Fibroblast of the aortic adventitia (primary cell): ENCODE data around the gene ASMTL. TPM values are rescaled to one million over a fixed set of nuclear protein-coding genes. Genes with fewer than 3 reads are reported as not detected.
"Not testable (repeated sequence)": the region's sequence is repeated elsewhere in the genome, so short reads cannot be mapped to it uniquely, and the experiment has no call there.

Experiments
- DNase-seq: peaks from one replicate; pipeline ENCODE4 v3.0.0-alpha.2; 2010; ENCODE audit warnings: low read depth
- H3K4me3 ChIP-seq: 2 replicates; pipeline ENCODE4 v1.5.1; 2011; ENCODE audit warnings: low read depth, mild to moderate bottlenecking, control low read depth, low read length, moderate library complexity
- total RNA-seq: library from RNA; depleted of rRNA; stranded (reverse); fragments of >200 nt; gene quantifications from 2 replicates; pipeline ENCODE4 v1.2.3, GENCODE V29; 2012; ENCODE audit warnings: low replicate concordance
- TF ChIP-seq, protein P1 (sequence below): IDR thresholded peaks from 2 replicates; pipeline ENCODE4 v1.5.1; 2011; ENCODE audit warnings: mild to moderate bottlenecking, low read length, control low read depth, inconsistent platforms; ENCODE audit not compliant: insufficient read depth

ASMTL gene
- total RNA-seq, 1 donor: 17.6 TPM

DNA sequence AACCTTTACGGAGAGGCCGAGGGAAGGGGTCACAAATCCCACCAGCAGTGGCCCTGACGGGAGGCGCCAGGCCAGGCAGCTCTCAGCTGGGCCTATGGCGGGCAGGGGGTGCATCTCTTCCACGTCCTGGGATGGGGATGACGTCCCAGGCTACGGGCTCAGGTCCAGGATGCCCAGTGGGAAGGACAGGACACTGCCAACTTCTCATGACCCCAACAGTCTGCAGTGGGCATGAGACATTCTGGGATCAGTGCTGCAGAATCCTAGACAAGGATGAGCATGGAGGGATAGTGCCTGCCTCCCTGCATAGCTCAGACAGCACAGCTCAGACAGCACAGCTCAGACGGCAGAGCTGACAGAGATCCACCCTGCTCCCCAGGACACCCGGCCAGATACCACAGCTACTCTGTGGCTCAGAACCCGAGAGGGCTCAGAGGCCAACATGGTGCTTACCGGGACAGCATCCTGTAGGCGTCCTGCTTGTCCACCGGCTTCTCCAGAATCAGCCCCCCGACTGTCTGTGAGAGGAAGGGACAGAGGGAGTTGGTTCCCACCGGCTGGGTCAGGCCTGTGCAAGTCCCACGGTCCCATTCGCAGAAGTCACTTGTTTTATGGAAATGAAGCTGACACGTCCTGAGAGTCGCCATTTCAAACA, 17.3 kb downstream of the ASMTL start:
- H3K4me3 ChIP-seq: no peak overlapping the region
- no peak for DNase-seq
- TF ChIP-seq, protein P1, sequence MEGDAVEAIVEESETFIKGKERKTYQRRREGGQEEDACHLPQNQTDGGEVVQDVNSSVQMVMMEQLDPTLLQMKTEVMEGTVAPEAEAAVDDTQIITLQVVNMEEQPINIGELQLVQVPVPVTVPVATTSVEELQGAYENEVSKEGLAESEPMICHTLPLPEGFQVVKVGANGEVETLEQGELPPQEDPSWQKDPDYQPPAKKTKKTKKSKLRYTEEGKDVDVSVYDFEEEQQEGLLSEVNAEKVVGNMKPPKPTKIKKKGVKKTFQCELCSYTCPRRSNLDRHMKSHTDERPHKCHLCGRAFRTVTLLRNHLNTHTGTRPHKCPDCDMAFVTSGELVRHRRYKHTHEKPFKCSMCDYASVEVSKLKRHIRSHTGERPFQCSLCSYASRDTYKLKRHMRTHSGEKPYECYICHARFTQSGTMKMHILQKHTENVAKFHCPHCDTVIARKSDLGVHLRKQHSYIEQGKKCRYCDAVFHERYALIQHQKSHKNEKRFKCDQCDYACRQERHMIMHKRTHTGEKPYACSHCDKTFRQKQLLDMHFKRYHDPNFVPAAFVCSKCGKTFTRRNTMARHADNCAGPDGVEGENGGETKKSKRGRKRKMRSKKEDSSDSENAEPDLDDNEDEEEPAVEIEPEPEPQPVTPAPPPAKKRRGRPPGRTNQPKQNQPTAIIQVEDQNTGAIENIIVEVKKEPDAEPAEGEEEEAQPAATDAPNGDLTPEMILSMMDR: no peak

DNA sequence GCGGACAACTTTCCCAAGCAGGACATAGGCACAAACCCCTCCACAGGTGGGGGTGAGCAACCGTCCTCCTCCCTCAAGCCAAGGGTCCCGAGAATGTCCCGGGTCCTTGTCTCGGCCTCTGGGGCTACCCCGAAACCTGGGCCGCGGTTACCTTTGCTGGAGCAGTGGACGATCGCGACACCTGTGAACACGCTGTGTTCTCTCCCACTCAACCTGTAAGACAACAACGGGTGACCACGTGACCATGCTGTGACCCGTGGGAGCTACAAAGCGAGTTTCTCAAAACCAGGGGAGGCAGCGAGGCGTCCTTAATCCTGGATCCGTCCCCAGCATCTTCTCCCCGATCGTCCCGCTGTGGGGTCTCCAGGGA, 17.9 kb downstream of the ASMTL start:
- no peak overlapping the region for H3K4me3 ChIP-seq
- DNase-seq: no peak
- TF ChIP-seq, protein P1: no peak

DNA sequence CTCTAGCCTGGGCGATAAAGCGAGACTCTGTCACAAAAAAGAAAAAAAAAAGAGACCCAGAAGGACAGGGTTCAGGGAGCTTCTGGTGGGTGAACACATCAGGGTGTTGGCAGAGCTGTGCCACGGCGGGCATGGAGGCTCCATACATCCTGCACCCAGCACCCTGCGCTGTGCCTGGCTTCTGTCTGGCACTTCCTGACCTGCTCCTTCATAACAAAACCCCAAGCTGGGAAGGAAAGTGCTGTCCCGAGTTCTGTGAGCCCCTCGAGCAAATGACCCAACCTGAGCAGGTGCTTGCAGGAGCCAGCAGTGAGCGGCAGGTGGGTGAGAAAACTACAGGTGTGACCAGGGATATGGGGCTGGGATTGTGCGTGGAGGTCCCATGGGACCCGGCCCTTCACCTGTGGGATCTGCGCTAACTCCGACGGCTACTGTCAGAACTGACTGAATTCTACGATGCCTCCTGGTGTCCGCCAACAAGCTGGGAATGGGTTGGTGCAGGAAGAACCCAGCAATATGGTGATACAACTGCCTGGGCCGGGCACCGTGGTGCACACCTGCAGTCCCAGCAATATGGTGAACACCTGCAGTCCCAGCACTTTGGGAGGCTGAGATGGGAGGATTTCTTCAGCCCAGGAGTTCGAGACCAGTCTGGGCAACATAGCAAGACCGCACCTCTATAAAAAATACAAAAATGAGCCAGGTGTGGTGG, 18.9 kb downstream of the ASMTL start:
- H3K4me3 ChIP-seq: no peak overlapping the region
- no peak for DNase-seq
- TF ChIP-seq, protein P1: no peak

DNA sequence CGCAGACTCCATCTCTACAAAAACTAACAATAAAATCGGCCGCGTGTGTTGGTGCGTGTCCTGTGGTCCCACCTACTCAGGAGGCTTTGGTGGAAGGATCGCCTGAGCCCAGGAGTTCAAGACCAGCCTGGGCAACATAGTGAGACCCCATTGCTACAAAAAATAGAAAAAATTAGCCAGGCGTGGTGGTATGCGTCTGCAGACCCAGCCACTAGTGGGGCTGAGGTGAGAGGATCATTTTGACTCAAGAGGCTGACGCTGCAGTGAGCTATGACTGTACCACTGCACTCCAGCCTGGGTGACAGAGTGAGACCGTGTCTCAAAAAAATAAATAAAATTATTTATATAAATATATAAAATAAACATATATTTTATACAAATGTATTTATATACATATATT, 22.3 kb downstream of the ASMTL start:
- DNase-seq: no peak
- TF ChIP-seq, protein P1: no peak
- no peak overlapping the region for H3K4me3 ChIP-seq

DNA sequence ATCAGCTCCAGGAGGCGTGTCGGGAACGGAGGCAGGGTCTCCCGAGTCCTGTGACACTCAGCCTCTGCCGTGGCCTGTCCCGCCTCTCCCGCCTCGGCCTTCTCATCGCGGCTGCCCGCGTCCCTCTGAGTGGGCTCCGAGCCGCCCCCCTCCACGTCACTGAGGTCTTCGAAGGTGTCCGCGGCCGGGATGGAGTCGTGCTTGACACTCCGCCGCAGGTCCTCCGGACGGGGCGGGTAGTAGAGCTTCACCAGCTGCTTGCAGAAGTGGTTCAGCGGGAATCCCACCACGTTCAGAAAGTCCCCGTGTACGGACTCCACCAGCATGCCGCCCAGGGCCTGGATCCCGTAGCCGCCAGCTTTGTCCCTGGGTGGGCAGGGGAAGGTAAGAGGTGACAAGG, 25.0 kb downstream of the ASMTL start:
- H3K4me3 ChIP-seq: no peak overlapping the region
- TF ChIP-seq, protein P1: no peak
- DNase-seq: no peak

DNA sequence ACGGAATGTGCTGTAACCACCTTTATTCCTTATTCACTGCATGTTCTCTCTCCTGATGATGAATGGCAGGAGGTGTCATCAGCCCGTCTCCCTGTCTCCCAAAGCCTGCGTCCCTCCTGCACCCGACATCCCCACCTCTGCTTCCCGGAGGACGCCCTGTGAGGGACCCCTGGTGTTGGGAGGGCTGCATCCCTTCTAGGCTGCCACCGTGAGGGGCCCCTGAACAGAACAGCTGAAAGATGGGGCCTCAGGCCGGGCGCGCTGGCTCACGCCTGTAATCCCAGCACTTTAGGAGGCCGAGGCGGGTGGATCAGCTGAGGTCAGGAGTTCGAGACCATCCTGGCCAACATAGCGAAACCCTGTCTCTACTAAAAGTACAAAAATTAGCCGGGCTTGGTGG, 26.4 kb downstream of the ASMTL start:
- not testable (repeated sequence) for H3K4me3 ChIP-seq

DNA sequence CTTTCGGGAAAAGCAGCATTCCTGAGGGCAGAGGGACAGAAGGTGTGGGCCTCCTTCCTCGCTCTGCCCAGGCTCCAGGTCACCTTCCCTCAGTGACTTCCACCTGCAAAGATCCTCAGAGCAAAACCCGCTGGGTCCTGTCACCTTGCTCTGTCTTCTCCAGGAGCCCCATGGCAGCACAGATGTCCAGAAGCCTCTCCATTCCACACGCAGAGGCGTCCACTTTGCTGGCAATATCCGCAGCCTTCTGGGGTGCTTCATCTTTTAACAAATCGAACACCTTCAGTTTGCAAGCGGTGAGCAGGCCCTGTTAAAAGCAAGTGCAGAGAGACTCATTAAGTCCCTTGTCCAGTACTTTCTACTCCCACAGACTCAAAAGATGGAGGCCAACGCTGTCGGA, 27.3 kb downstream of the ASMTL start:
- TF ChIP-seq, protein P1: no peak
- no peak overlapping the region for H3K4me3 ChIP-seq
- DNase-seq: no peak

More for the DNA sequence above, 26.4 kb downstream of the ASMTL start:
- DNase-seq: not testable (repeated sequence)
